CD4-positive, alpha-beta T cell treated with Interleukin-15 for 4 hours (primary cell): ENCODE data around the gene PLCL1.

ENCODE experiments used
- DNase-seq: peaks from one replicate; pipeline ENCODE4 v3.0.0-alpha.2; 2020; ENCODE audit warnings: low spot score

PLCL1 gene

DNA sequence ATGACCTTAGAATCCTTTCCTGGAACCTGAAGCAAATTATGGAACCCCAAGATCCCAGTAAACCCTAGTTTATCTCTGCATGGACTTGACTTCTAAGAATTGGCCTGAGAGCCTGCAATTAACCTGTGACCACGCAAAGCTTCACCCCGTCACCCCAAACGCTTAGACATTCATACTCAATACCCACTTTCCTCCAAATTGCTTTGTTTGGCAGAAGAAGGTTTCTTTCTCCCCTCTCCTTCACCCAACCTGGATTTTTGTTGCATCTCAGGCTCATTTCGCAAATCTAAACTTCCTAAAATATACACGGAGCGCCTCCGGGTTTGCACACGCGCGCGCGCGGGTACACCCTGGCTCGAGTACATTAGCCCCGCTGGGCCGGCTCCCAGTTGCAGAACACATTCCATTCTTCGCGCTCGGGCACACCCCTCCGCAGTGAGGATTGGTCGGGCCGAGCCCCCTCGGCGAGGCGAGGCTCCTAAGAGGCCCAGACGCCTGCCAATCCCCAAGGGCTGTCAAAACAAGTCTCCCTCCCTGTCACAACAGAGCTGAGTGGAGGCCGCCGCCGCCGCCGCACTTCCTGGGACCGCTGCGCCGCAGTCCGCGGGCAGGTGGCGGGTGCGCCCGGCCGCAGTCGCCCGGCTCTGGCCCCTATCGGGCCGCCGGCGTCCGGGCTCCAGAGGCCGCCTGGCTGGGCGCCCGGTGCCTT is at the start of gene PLCL1:
Gene PLCL1 (plus strand): TSS at position 545 of the 709 bp plus-strand sequence.
- peak; percentile 93 for DNase-seq

DNA sequence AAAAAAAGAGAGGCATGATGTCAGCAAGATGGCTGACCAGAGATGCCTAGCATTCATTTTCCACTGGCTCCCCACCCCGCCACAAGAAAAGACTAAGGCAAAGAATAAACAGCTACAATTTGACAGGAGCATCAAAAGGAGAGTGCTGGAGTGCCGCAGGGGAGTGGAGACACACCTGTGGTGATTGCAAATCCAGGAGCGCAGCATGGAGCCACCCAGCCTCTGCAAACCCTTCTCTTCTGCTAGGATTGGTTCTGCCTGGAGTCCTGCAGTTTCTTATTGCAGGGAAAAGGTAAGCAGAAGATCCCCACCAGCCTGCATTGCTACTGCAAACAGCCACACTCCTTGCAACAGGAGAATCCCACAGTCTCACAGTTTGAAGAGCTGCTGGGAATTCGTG is 45.4 kb upstream of the PLCL1 start:
- DNase-seq: no peak

DNA sequence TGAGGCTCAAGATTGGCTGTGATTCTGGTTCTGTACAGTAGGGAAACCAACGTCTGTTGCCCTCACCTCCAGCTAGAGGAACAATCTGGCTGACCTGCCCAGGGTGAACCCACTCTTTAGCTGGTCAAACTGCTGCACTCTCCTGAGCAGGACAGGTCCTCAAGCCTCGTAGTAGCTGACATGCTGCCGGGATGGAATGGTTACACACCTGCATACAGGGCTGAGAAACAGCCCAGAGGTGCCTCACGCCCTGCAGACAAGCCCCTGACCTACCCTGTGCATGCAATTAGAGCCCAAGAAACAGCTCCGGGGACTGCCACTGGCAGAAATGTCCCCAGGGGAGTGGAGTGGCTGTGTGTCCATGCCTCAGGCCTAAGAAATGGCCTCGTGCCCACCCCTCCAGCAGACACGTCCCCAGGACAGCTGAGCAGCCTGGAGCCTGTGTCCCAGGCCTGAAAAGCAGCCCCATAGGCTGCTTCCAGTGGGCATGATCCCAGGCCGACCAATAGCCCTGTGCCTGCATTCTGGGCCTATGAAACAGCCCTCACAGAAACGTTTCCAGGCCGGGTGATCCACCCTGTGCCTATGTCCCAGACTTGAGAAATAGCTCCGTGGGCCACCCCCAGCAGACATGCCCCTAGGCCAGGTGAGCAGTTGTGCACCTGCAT is 44.6 kb upstream of the PLCL1 start:
- no peak for DNase-seq

DNA sequence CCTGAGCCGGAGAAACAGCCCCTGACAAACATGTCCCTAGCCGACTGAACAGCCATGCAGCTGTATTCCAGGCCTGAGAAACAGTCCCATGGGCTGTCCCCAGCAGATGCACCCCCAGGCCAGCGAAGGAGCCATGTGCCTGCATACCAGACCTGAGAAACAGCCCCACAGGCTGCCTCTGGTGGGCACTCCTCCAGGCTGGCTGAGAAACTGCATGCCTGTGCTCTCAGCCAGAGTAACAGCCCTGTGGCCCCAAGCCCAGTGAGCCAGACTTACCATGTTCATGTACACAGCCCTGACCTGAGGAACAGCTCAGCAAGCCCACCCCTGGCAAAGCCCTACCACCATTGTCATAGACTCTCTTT is 44.1 kb upstream of the PLCL1 start:
- no peak for DNase-seq

DNA sequence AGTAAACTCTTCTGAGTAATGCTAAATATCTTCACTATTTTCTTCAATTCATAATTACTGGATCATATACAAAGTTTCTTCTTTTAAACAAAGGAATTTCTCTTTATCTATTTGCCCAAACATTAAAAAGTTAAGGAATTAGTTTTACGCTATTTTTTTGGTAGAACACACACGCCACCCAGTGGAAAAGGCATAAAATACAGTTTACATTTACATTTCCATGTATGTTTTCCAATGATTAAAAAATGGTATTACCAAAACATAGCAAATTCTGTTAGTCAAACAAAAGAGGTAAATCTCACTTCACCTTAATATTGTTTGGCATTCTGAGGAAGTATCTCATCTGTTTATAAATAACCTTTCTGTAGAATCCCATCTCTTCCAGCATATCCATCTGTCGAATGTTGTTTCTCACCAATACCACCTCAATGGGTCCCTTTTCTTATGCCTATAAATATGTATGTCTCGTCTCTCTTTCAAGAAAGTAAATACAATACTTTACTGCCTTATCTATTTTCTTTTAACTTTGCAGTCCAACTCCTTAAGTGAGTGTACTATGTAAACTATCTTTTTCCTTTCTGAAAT is 26.5 kb upstream of the PLCL1 start:
- DNase-seq: peak; percentile 34

DNA sequence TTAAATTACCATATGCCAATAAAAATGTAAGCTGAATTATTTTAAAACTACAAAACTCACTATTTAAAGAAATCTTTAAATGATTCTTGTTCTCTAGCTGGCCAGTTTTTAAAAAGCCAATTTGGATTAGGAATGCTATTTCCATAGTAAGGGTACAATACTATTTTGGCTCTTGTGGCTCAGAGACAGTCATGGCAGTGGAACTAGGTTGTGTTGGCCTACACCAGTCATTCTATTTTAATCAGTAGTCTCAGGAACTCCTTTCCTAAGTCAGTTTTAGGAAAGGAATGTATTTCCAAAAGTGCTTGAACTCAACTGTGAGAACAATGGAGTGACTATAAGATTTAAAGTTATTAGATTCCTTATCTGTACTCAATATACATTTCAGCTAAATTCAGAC is 25.1 kb upstream of the PLCL1 start:
- no peak for DNase-seq

DNA sequence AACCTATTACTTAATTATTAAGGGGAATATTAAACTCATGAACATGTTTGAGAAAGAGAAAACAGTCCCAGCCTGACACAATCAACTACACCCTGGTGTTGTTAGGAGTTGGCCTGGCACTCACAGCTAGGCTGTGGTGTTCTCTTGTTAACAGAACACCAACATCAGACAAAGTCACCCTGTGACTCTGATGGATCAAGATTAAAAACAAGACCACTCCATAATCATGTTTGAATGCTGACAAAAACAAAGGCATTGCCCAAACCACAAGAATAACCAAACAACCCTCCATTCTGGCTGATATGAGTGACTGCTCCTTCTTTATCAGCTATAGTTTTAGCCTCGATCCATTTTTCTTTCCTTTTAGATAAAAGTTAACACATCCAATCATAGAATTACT is 22.3 kb upstream of the PLCL1 start:
- no peak for DNase-seq

DNA sequence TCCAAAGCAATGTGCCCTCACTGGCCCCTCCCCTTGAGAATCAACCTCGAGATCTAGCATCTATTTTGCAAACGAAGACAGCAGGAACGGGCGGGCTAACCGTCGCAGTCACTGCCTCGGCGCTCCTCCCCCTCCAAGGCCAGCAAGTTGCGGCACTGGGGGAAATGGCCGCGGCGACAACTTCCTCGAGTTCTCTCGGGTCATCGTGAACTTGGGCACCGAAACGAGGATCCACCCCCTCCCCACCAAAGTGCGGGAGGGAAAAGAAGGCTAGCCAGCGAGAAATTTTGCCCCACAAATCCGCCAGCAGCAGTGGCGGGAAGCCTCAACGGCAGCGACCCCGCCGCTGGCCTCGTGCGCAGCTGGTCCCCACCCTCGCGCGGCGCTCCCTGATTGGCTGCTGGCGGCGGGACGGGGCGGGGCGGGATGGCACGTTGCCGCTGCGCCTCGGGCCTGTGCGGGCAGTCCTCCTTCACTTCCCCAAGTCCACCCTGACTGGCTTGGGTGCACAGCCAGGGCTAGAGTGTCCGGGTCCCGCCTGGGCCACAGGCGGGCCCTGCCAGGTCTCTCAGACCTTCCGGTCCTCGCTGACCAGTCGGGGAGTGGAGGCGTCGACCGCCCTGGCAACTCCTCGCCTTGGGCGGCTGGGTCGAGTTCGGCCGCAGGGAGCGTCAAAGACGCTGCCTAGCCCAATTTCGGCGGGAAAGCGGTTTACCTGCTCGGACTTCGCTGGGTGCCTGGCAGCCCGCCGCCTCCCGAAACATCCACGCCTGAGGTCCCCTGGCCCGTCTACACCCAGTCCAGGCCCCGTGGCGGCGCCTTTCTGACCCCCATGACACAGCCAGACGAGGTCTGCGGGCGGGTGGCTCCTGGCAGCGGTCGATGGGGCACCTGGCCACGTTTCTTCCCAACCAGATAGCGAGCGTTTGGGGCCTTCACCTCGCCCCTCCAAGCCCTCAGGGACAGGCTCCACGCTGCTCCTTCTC is 19.1 kb upstream of the PLCL1 start, which contains the start of gene BOLL:
Gene BOLL (minus strand): TSS at position 364 of the 986 bp plus-strand sequence. CDS start 3,469 bp downstream, outside the sequence.
- DNase-seq: no peak

DNA sequence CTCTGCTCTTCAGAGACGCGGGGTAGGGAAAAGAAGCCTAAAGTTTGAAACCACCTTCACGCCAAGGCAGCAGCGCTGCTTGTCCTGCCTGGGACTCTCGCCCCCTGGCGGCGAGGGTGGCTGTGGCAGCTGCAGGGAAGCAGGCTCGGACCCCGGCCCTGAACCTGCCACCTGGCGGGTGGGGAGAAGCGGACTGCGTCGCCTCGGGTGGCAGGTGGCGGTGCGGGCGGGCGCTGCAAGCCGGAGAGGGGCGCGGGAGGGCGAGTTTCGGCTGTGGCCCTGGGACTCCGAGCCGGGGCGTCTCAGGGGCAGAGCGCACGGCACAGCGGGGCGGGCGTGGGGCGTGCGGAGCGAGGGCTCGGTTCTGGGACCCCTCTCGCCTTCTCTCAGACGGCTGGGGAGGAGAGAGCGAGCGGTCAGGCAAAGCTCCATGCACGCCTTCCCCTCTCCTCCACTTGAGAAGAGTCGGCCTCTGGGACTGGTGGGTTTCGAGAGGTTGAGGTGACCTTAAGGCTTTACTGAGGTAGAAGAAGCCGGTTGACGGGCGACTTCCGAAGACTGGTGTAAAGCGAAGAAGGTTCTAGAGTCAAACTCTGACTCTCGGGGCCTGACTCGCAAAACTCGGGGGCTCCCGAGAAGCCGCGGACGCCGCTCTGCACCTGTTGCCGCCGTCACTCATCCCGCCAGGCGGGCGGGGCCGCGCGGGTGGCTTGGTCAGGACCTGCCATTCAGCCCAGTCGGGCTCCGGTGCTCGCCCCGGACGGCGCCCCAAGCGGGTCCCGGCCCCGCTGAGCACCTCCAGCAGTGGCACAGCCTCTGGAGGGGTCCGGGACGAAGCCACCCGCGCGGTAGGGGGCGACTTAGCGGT is 18.1 kb upstream of the PLCL1 start:
- DNase-seq: peak; percentile 51

DNA sequence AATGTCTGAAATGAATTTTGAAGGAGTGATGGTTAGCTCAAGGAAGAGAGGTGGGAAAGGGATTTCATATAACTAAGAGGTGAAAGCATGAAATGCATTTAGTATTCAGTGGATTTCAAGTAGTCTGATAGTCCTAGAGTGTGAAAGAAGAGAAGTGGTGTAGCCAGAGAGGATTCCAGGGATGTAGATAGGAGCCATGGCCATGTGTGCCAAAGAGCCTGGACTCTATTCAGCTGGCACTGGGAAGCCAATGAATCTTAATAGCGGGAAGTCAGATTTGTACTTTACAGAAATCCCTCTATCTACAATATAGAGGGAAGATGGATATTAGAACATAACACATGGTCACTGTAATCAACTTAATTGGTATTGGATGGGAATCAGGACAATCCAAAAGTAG is 10.9 kb upstream of the PLCL1 start:
- no peak for DNase-seq

DNA sequence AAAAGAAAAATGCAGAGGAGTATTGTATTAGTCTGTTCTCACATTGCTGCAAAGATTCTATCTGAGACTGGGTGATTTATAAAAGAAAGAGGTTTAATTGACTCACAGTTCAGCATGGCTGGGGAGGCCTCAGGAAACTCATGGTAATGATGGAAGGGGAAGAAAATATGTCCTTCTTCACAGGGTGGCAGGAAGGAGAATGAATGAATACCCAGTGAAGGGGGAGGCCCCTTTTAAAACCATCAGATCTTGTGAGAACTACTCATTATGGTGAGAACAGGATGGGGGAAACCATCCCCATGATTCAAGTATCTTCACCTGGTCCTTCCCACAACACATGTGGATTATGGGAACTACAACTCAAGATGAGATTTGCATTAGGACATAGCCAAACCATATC is 9.1 kb upstream of the PLCL1 start:
- no peak for DNase-seq

DNA sequence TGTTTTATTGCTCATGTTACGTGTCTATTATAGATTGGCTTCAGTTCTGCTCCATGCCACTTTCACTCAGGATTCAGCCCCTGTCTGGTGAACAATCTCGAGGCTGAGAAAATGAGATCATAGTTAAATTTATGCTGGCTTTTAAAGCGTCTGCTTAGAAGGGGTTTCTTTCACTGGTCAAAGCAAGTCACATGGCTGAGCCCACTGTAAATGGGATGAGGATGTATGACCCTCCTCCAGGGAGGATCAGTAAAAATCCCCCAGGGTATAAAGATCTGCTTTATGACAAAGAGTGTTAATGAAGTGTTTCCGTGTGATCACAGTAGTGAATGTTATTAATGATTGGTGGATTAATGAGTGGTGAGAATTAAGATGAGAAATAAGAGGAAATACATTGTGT is 6.2 kb upstream of the PLCL1 start:
- DNase-seq: no peak

DNA sequence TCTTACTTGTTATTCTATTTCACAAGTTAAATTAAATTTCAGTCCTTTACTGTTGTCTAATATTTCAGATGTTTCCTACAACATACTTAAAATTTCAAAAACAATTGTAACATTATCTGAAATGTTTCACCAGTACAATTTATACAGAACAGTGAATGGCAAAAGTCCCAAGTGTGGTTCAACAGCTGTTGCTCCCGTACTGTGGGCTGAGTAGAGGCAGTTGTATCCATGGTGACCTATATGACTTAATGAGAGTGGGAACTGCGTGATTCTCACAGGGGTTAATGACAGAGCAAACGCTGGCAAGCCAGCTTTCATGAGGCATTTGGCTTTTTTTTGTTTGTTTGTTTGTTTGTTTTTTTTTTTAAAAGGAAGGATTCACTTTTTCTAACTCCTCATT is 5.3 kb upstream of the PLCL1 start:
- no peak for DNase-seq

DNA sequence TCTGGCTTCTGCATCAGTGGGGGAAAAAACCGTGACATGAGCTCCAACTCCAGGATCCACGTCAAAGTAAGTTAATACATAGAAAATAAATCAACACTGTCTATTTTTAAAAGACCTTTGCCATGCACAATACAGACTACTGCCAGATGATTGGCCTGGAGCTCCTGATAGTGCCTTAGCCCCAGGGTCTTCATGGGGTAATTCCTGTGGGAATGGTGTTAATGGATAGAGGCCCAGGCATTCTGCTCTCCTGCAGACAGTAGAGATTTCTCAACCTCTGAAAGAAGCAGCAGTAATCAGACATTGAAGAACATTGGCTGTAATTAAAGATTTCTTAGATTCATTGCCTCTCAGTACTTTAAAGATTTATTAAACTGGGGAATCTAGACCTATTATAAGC is 4.3 kb upstream of the PLCL1 start:
- DNase-seq: no peak

DNA sequence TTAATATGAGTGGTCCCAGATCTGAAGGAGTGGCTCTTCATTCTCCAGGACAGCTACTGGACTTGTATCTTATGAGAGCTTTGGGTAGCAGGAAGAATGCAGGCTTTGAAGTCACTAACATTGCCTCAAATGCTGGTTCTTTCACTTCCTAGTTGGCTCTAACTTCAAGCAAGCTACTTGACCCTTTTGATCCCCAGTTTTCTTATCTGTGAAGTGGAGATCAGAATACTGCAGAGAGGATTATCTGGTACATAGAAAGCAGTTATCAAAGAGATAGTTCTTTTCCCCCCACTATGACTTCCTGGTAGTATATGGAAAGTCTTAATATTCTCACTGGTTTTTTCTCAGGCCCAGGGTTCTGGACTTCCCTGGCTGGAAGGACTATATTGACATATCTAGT is 3.4 kb upstream of the PLCL1 start:
- no peak for DNase-seq

DNA sequence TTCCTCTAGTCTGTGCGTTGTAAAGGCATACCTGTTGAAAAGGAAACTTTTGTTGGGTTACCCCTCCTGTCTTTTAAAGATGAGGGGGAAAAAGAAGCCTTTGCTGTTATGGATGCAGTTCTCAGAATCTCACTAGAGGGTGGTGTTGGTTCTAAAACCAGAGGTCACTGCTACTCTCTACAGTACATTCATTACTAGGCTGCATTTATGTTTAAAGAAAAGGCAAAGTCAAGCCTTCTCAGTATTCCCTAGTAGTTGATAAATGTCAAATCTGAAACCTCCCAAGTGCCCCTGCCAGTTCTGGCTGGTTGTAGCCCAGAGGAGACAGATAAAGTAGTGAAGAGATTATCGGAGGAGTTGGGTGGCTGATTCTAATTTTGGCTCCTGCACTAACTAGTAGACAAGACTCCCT is 1.4 kb upstream of the PLCL1 start:
- DNase-seq: peak; percentile 52

DNA sequence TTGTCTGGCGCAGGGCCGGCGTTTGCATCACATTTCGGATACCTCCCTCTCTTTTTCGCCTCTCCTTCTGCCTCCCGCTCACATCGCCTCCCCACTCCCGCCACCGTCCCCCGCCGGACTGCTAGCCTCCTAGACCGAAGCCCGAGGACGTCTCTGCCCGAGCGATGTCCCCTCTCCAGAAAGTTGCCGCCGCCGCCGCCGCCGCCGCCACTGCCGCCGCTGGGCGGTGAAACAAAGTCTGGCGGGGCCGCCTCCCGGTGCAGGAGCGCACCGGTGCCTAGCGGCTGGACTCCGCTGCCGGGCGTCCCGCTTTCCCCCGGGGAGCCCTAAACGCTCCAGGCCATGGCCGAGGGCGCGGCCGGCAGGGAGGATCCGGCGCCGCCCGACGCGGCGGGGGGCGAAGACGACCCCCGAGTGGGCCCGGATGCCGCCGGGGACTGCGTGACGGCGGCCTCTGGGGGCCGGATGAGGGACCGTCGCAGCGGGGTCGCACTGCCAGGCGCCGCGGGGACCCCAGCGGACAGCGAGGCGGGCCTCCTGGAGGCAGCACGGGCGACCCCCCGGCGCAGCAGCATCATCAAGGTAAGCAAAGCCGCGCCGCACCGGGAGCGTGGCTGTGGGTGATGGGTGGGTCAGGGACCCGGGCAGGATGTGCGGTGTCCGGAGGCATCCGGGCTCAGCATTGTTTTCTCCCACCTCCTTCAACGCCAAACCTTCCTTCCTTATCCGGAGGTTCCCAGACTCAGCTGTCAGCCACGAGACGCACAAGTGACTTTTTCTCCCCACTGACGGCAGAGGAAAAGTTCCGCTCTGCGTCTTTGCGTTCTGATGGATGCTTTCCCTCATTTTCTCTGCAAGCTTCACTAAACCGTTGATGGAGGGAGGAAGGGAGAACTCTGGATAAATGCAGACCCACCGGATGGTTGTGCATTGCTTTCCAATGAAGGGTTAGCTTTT is 643 bp downstream of the PLCL1 start:
- DNase-seq: no peak

DNA sequence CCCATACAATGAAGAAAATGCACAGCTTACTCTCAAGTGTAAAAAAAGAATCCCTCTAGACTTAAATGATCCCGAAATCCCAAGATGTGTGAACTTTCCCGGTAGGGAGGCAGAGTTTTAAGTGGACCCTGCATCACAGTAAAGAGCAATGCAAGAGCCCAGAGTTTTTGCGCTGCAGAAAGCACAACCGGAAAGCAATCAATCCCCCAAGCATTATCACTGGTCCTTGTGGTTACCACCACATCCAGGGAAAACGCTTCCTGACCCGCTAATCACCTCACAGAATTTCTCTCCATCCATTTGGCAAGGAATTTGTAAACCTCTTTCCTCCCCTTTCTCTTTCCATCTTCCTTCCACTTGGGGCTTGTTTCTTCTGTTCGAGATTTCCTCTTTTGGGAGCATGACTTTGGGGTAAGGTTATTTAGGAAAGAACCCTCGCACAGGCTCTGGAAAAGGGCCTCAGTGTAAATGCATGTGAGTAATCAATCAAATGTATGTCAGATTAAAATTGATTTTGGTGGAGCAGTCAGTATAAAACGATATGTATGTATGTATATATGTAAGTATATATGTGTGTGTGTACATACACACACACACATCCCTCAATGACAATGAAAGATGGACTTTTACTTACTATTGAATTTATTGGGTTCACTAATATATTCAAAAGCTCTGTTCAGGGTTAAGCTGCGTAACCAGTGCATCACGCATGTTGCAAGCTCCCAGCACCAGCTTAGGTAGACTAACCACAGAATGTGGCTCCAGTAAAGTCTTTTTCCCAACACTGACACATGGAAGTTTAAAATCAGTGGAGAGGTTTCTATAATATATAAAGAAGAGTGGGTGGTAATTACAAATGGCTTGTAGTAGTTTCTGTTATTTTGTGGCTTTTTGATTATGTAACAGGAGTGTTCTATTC is 1.6 kb downstream of the PLCL1 start:
- no peak for DNase-seq

DNA sequence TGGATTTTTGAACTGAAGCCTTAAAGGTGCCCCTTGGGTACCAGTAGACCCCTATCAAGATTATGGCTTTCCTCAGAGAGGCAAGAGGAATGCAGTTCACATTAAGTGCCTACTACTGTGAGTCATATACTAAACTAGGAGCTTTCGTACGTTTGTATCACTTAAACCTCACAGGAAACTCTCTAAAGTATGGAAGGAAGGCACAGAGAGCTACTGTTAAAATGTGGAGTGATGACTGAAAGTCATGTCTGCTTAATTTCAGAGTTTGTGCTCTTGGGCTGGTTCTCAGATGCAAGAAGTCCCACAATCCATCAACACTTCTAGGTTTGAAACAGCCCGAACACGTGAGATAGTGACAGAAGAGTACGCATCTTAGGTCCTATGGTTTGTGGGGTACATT is 4.7 kb downstream of the PLCL1 start:
- no peak for DNase-seq
